ENCODE measurements around the gene AGPAT3.

AGPAT3 gene

GRCh38 chr21:43927591-43928221 is 62.7 kb downstream of the AGPAT3 start:
- no peak for DNase-seq

- DNase-seq: no peak
Measured at GRCh38 chr21:43928222-43929125, 63.5 kb downstream of the AGPAT3 start.

- no peak for DNase-seq
Measured at GRCh38 chr21:43929217-43929971, 64.4 kb downstream of the AGPAT3 start.

GRCh38 chr21:43930074-43930847 is 65.2 kb downstream of the AGPAT3 start:
- no peak for DNase-seq

- no peak for DNase-seq
Measured at GRCh38 chr21:43930848-43931375, 65.9 kb downstream of the AGPAT3 start.

- no peak for DNase-seq
Measured at GRCh38 chr21:43931489-43931888, 66.5 kb downstream of the AGPAT3 start.

GRCh38 chr21:43932005-43932404 is 67.0 kb downstream of the AGPAT3 start:
- DNase-seq: no peak

GRCh38 chr21:43933199-43933598 is 68.2 kb downstream of the AGPAT3 start:
- no peak for DNase-seq

- DNase-seq: no peak
Measured at GRCh38 chr21:43933680-43934079, 68.7 kb downstream of the AGPAT3 start.

- DNase-seq: no peak
Measured at GRCh38 chr21:43934116-43934515, 69.1 kb downstream of the AGPAT3 start.

GRCh38 chr21:43934716-43935705 is 70.0 kb downstream of the AGPAT3 start:
- DNase-seq: no peak

GRCh38 chr21:43935711-43936110 is 70.7 kb downstream of the AGPAT3 start:
- no peak for DNase-seq

GRCh38 chr21:43936247-43936967 is 71.4 kb downstream of the AGPAT3 start:
- DNase-seq: no peak

GRCh38 chr21:43937051-43937832 is 72.2 kb downstream of the AGPAT3 start:
- no peak for DNase-seq

GRCh38 chr21:43937891-43938309 is 72.9 kb downstream of the AGPAT3 start:
- DNase-seq: no peak

GRCh38 chr21:43938751-43939442 is 73.9 kb downstream of the AGPAT3 start:
- no peak for DNase-seq

GRCh38 chr21:43939443-43940328 is 74.7 kb downstream of the AGPAT3 start:
- no peak for DNase-seq
